ENCODE measurements around the gene EIF4G3.
"Not testable (repeated sequence)": the region's sequence is repeated elsewhere in the genome, so short reads cannot be mapped to it uniquely, and the experiment has no call there.

Gene EIF4G3

DNA sequence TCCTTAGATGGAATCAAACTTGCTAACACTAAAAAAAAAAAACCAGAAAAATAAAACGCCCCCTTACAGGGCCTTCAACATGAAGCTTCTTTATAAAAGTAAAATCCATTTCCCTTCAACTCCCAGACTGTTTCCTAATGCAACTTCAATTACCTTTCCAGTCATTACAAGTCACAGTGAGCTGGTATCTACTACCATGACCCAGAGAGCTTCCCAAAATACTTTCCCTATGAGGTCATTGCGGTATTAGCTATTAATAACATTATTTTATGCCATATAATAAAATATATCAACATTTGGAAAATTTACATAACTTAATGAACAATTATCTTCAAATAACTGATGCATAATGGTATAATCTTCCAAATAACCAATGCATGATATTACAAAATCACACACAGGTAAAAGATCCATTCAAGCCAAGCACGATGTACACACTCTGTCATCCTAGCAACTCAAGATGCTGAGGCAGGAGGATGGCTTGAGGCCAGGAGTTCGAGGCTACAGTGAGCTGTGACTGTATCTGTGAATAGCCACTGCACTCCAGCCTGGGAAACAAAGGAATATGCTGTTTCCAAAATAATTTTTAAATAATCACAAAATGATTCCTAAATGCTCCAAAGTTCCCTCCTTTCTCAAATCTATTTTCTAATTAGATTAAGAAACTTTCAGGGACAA, 24.1 kb downstream of the EIF4G3 start:
- FAIRE-seq: no peak

DNA sequence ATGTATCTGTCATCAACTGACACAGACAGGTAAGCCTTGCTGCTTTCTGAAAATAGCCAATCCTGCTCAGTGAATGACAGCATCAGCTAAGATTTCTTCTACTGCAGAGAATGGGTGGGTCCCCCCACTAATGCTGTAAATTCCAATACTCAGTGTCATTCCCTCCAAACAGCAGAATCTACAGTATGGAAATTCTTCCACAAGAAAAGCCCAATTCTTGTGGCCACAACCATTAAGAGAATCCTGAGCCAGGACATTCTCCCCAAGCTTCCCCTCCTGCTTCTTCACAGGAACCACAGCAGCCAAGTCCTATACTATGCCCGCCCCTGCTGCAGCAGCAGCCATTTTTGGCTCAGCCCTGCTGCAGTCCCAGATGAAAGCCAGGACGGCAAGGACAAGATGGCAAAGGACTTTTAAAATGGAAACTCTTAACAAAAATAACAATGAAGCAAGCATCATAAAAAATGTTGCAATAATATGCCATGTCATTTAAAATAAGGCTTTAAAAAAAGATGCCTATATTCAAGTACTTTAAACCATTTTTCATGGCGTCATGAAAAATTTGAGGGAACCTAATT, 26.8 kb downstream of the EIF4G3 start:
- no peak for FAIRE-seq

DNA sequence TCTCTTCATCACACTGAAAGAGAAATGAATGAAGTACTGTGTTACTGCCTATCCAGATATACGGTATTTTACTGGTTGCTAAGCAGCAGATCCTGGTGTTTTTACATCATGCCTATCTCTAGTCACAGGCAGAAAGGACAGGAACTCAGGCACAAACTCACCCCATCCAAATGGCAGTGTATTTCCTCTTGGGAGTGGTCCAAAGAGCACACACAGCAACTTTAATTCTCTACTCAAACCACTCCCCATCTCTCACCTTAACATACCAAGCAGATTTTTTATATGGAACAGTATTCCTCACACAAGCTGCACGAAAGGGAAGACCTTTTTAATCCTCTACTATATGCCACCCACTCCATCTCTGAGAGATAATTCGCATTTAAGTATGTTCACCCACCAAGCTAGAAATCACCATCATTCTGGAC, 27.3 kb downstream of the EIF4G3 start:
- FAIRE-seq: no peak

DNA sequence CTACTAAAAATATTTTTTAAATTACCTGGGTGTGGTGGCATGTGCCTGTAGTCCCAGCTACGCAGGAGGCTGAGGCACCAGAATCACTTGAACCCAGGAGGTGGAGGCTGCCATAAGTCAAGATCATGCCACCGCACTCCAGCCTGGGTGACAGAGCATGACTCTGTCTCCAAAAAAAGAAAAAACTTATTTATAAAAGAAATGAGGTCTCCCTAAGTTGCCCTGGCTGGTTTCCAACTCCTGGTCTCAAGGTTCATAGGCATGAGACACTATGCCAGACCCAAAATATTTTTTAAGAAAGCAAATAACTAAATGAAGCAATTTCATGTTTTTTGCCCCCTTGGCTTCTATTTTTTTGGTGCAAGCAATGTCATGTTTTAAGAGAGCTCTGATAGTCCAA, 32.9 kb downstream of the EIF4G3 start:
- FAIRE-seq: no peak

DNA sequence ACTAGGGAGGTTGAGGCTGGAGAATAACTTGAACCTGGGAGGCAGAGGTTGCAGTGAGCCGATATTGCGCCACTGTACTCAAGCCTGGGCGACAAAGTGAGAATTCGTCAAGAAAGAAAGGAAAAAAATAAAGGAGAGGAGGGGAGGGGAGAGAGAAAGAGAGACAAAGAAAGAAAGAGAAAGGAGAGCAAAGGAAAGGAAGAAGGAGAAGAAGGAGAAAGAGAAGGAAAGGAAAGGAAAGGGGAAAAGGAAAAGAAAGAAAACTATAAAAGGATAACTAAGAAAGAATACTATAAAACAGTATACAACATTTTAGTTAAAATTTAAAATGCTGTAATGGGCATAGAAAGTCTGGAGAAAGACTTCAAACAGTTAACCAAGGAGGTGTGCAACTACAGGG, 33.6 kb downstream of the EIF4G3 start:
- no peak for FAIRE-seq

DNA sequence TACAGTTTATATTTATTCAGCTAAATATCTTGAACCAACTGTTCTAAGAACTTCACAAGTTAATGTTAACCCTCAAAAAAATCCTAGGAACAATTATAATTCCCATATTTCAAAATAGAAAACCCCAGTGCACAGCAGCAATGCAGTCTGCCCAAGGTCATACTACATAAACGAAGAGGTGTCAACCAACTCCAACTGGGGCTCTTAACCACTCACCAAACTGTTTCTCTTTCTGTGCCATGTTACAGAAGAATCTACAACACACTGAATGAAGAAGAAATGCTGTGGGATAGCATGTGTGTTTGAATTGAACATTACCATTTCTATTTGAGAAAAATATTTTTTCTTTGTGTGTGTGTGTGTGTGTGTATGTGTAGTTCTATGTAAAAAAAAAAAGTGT, 35.7 kb downstream of the EIF4G3 start:
- no peak for FAIRE-seq

DNA sequence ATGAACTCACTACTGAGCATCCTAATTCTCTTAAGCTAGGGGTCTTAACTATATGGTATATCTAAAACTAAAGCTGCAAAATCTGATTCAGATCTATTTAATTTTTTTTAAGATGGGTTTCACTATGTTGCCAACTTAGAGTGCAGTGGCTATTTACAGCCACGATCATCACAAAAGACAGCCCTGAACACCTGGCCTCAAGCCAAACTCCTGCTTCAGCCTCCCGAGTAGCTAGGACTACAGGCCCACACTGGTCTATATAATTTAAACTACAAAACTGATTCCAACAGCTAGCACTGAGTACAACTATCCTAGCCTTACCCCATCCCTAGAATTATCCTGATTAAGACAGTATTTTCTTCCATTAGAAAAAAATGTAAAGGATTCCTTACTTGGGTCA, 37.1 kb downstream of the EIF4G3 start:
- FAIRE-seq: no peak

DNA sequence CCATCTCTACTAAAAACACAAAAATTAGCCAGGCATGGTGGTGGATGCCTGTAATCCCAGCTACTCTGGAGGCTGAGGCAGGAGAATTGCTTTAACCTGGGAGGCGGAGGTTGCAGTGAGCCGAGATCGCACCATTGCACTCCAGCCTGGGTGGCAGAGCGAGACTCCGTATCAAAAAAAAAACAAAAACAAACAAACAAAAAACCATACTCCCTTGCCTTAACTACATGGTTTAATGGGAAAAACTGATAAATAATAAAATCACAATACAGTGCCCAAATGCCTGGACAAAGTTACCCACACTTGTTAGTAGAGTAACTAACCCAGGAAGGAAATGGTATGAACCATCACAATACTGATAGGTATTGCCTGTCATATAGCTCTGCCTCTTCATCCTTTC, 40.4 kb downstream of the EIF4G3 start:
- FAIRE-seq: not testable (repeated sequence)

DNA sequence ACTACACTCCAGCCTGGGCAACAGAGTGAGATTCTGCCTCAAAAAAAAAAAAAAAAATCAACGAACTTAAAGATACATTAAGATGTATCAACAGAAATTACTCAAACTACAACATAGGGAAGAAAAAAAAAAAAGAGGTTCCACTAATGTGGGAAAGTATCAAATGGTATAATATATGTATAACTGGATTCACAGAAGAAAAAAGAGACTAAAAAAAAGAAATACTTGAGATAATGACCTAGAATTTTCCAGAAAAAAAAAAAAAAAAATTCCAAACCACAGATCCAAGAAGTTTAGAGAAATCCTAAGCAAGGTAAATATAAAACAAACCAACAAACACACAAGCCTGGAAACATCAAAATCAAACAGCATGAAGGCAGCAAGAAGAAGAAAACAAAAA, 45.5 kb downstream of the EIF4G3 start:
- no peak for FAIRE-seq

DNA sequence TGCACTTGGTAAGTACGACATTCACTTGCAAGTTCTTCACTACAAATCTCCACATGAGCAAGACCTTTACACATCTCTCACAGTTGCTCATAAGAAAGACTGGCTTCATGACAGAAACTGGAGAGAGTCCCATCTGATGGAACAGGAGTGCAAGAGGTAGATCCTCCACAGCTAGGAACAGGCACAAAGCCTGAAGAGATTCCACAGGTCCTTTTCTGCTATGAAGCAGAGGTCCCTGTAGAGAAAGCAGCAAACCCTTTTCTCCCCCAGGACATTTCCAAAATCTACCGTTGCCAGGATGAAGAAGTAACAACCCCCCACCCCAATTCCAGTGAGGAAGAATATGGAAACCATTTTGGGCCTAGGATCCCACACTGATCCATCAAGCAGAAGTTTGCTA, 47.3 kb downstream of the EIF4G3 start:
- no peak for FAIRE-seq

DNA sequence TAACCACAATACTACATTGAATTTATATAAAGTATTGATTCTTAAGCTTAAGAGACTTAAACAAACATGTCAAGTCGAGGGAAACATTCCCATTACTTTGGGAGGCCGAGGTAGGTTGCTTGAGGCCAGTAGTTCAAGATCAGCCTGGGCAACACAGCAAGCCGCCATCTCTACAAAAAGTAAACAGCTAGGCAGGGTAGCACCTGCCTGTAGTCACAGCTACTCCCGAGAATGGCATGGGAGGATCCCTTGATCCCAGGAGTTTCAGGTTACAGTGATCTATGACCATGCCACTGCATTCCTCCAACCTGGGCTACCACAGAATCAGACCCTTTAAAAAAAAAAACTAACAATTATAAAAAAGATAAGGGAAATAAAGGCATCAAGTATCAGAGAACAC, 50.4 kb downstream of the EIF4G3 start:
- FAIRE-seq: no peak

DNA sequence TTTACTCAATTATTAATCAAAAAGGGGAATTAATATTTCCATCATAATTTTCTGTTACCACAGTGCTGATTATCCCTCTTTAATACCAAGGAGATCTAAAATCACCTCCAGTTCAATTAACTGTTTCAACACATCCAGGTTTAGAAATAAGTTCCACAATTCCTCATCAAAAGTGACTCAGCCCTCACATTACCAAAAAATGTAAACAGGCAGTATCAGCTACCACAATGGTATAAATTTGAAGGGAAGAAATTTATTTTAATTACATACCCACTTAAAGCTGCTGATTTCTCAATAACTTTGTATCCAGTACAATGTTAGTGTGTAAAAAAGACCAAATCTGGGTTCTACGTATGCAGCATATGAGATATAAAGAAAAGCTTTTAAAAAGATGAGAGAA, 51.9 kb downstream of the EIF4G3 start:
- no peak for FAIRE-seq

DNA sequence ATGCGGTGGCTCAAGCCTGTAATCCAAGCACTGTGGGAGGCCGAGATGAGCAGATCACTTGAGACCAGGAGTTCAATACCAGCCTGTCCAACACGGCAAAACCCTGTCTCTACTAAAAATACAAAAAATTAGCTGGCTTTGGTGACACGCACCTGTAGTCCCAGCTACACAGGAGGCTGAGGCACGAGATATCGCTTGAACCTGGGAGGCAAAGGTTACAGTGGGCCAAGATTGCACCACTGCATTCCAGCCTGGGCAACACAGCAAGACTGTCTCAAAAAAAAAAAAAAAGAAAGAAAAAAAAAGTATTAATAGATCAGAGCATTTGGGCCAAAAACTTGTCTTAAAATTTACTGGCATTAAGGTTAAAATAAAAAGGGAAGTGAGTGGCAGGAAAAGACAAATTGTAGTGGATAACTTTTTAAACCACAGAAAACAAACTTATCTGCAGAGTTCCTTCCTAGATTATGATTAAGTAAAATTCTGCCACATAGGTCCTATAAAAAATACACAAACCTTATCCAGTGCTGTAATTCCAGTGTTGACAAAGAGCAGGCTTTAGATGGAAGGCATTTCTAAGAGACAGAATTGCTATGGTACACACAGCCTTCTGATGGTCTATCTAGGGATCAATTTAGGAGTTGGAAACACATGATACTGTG, 53.3 kb downstream of the EIF4G3 start:
- FAIRE-seq: no peak

DNA sequence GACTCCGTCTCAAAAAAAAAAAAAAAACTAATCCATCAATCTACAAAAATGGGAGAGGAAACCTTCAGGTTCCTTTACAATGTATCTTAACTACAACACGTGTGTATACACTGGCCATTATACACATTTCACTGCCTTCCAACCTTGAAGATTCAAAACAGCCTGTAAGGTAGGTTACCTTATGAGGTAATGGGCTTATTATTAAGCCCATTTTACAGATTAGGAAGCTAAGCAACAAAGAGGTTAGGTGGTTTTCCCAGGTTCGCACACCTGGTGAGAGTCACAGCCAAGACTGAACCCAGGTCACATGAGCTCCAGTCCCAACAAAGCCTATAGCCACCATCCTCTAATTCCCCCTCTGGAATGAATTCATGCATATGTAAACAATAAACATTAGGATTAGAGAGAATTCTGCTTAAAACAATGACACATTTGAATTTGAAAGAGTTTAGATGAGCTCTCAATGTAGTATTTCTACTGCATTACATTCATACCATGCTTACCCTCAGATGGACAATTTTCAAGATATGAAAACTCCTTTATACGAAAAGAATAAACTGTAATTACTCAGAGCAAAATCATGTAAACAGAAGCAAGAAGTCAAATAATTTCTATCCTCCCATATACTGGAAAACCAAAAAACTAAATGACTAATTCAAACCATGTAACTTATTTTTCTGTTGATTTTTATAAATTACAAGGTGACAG, 54.8 kb downstream of the EIF4G3 start:
- FAIRE-seq: no peak

DNA sequence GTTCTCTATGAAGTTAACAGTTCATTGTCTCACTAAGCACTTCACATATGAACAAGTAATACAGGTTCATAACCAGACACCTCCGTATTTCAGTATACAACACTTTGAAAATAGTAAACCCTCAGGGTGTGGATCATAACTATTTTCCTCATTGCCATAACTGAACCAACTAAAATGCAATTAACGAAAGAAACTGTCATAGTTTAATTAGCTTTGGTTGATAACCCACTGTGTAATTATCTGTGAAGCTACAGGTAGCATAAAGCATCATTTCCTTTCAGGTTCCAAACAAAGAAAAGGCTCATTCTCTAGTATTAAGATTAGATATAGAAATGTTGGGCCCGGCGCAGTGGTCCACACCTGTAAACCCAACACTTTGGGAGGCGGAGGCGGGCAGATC, 58.5 kb downstream of the EIF4G3 start:
- no peak for FAIRE-seq

DNA sequence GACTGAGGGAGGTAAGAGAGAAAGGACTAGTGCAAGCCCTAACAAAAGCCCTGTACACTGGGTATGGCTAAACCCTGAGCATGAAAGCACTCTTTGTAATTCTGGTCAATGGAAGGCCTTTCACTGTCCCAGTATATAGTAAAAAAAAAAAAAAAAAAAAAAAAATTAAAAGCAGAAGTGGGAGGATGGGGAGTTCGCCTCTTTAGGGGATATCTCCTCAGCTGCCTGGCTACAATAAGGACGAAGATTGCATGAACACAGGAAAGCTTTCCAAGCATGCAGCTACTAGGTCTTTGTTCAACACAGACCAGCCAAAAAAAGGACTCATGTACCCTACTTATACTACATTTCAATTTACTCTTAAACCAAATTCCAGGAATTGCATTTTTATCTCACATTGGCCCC, 59.1 kb downstream of the EIF4G3 start:
- FAIRE-seq: peak; percentile 12

DNA sequence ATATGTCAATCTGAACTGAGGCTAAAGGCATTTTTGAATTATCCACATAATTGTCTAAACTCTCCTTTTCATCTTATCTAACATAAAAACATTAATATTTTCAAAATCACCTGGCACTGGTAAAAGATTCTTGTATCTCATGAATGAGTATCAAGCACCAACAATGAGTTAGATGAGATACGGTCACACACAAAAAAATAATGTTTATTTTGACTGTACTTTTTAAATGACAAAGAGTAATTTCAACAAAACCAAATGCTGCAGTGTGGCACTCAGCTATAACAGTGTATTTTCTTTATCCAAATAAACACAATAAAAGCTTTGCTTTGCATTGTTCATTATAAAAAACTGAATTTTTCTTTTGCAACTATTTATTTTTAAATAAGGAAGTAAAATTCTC, 59.5 kb downstream of the EIF4G3 start:
- no peak for FAIRE-seq

DNA sequence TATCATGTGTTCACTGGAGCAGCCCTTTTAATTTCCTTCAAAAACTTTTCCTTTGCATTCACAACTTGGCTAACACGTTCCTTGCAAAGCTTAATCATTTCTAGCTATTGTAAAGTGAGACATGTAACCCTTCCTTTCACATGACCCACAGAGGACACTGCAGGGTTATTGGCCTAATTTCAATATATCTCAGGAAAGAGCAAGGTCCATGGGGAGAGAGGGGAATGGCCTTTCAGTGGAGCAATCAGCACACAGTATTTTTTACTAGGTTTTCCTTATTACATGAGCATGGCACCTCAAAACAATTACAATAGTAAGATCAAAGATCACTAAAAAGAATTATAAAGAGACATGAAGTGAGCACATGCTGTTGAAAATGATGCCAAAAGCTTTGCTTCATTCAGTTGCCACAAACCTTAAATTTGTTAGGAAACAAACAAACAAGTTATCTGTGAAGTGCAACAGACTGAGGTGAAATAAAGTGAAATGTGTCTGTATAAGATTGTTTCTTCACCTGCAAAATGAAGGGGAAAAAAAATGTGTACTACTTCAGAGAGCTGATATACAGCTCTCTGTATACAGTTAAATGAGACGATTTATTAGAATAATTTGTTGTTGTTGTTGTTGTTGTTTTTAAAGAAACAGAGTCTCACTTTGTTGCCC, 61.5 kb downstream of the EIF4G3 start:
- FAIRE-seq: no peak

DNA sequence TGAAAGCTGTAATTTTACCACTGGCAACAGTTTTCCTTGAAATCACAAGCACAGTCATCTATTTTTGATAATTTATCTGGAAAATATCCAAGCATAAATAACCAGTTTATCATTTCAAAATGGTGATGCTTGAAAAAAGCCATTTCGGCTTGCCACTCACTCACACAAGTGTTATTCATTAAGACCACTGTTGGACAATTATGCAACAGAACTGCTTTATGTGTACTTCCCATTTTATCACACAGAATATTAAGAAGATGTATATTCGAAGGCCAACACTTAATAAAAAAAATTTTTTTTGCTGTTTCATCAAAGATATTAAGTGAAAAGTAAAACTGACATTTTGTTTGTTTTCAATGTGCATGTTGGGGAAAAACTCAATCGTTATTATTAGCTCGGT, 62.3 kb downstream of the EIF4G3 start:
- FAIRE-seq: no peak

DNA sequence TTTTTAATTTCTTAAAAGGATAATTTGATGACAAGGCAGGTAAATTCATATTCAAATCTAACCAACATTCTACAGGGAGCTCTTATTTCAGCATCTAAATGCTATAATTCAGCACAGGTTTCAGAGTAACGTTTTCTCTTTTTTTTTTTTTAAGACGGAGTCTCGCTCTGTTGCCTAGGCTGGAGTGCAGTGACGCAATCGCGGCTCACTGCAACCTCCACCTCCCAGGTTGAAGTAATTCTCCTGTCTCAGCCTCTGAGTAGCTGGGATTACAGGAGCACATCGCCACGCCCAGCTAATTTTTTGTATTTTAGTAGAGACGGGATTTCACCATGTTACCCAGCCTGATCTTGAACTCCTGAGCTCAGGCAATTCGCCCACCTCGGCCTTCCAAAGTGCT, 66.5 kb downstream of the EIF4G3 start:
- no peak for FAIRE-seq

DNA sequence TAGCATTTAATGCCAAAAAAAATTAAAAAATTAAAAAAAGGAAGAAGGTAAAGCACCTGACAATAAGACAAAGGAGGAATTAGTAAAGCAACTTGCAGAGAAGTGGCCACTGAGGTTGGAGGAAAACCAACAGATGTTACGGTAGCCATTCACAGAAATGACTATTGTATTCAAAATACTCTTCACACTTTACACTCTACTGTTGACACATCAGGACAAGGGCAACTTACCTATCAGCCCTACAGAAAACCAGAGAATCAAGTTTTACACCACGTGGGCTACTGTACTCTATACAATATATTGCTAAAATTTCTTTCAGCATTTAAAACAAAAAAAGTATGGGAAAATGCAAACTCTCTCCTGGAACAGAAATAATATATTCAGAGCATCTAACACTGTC, 70.0 kb downstream of the EIF4G3 start:
- FAIRE-seq: no peak

DNA sequence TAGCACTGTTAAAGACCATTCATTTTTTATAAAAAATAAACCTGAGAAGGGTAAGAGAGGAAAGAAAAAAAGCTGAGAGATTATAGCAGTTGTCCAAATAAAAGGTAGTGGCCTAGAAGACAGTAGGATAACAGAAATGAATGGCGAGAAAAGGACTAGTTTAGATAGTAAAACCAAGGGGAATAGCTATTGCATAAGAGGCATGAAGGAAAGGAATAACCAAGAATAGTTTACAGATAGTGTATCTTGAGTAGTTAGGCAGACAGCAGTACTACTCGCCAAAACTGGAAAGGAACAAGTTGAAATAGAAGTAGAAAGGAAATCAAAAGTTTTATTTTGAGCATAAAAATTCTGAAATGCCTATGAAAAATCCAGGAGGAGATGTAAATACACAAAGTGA, 70.5 kb downstream of the EIF4G3 start:
- no peak for FAIRE-seq

DNA sequence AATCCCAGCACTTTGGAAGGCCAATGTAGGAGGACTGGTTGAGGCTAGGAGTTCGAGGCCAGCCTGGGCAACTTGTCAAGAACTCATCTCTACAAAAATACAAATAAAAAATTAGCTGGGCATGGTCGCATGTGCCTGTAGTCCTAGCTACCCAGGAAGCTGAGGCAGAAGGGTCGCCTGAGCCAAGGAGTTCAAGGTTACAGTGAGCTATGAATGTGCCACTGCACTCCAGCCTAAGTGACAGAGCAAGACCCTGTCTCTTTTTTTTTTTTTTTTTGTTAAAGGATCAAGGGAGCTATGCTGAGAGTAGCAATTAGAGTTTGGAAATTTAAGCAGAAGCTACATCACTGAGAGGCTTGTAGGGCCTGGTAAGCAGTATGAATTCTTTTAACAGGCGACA, 70.9 kb downstream of the EIF4G3 start:
- FAIRE-seq: no peak
